Measurements from ENCODE around the gene TTPAL.
A peak's percentile ranks its signal among the peaks of the same experiment; 100 is the strongest.

The TTPAL gene

DNA sequence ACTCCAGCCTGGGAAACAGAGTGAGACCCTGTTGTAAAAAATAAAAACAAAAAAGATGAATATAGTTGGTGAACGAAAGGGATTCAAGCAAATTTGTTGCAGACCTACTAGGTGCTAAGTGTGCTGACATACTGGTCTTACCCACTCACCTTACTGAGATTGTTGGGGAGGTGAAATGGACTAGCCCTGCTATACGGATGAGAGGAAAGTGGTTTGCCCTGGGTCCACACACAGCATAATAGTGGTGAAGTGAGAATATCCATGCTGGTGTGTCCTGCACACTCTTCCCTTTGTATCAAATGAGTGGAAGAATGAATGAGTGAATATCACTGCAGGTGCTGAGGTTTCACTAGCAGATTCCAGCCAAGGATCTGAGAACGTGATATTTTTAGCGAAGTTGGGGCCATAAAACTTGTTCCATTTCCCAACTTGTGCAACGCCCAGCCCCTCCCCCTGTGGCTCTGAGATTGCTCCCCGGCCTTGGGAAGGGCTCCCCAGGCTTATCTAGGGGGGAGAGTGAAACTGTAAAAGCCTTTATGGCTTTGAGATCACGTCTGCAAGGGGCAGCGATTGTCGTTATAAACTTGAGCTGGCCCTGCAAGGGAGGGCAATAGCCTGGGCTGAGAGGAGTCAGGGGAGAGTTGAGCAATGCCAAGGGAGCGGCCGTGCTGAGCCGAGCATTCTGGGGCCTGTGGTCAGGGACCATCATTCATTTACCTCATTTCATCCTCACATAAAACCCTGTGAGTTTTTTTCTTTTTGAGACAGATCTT is 33.2 kb upstream of the TTPAL start:
- no peak for DNase-seq

- DNase-seq = no peak
Observed at GRCh38 chr20:44445742-44446710, 29.6 kb upstream of the TTPAL start.

GRCh38 chr20:44447827-44448419 is 27.8 kb upstream of the TTPAL start:
- DNase-seq = no peak

- DNase-seq = peak in 1 of 2 experiments; percentile 8
Observed at GRCh38 chr20:44448753-44449546, 26.7 kb upstream of the TTPAL start.

DNA sequence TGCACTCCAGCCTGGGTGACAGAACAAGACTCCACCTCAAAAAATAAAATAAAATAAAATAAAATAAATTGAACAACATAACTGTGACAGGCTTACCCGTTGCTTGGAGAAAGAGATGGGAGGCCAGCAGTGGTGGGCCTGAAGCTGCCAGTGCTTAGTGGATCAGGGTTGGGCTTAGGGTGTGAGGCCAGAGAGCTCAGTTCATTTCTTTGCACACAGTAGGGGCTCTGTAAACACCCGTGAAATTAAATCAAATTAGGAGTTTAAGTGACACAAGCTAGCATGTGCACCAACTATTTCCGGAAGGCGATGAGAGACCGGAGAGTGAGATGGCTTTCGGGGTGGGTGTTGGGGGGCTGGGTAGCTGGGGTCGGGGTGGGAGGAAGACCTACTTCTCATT is 25.8 kb upstream of the TTPAL start:
- no peak for DNase-seq

GRCh38 chr20:44450281-44450889 is 25.3 kb upstream of the TTPAL start:
- no peak for DNase-seq

- no peak for DNase-seq
Observed at GRCh38 chr20:44450903-44451450, 24.7 kb upstream of the TTPAL start.

GRCh38 chr20:44454306-44454963 is 21.2 kb upstream of the TTPAL start:
- no peak for DNase-seq

GRCh38 chr20:44455126-44455525 is 20.5 kb upstream of the TTPAL start:
- no peak for DNase-seq

GRCh38 chr20:44456611-44457010 is 19.1 kb upstream of the TTPAL start:
- DNase-seq = no peak

- no peak for DNase-seq
Observed at GRCh38 chr20:44457016-44457415, 18.7 kb upstream of the TTPAL start.

GRCh38 chr20:44459271-44459670 is 16.4 kb upstream of the TTPAL start:
- no peak for DNase-seq

- peak; percentile 57 to 75 for DNase-seq
Observed at GRCh38 chr20:44460795-44461141, 14.9 kb upstream of the TTPAL start.

DNA sequence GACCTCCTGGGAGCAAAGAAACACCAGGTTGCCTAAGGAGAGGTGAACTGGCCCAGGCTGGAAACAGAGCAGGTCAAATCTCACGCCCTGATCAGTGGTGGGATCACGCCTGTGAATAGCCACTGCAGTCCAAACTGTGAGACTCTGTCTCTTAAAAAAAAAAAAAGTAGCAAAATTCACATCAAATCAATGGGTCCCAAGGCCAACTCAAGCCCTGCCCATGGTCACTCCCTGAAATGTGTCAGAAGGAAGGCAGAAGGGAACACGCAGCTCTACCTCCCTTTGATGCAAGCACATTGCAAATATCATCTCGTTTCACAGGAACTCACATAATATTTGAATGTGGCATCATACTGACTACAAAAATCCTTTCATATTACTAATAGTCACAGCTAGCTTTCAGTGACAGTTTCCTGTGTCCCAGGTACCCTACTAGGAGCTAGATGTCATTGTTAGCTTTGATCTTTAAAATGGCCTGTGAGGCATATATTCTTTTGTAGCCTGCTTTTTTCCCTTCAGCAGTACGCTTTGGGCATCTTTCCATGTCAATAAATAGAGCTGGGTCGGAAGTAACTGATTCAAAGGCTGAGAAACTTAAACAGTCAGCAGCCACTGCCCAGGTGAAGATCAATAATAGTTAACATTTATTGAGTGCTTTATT is 14.4 kb upstream of the TTPAL start:
- DNase-seq = no peak

GRCh38 chr20:44461803-44462174 is 13.9 kb upstream of the TTPAL start:
- no peak for DNase-seq

DNA sequence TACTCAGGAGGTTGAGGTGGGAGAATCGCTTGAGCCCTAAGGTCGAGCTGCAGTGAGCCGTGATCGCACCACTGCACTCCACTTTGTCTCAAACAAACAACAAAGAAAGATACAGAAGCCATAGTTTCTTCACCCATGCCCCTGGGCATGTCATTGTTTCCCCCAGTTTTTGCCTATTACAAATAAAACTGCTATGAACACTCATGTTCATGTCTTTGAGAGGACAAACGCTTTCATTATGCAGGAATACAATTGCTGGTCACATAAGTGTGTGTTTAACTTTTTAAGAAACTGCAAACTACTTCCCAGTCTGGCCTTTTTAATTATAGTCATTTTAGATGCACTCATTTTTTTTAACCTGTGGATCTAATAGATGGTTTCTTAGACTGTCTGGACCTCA is 12.2 kb upstream of the TTPAL start:
- no peak for DNase-seq

GRCh38 chr20:44464514-44464913 is 11.2 kb upstream of the TTPAL start:
- DNase-seq = no peak

GRCh38 chr20:44465001-44465560 is 10.6 kb upstream of the TTPAL start:
- no peak for DNase-seq

DNA sequence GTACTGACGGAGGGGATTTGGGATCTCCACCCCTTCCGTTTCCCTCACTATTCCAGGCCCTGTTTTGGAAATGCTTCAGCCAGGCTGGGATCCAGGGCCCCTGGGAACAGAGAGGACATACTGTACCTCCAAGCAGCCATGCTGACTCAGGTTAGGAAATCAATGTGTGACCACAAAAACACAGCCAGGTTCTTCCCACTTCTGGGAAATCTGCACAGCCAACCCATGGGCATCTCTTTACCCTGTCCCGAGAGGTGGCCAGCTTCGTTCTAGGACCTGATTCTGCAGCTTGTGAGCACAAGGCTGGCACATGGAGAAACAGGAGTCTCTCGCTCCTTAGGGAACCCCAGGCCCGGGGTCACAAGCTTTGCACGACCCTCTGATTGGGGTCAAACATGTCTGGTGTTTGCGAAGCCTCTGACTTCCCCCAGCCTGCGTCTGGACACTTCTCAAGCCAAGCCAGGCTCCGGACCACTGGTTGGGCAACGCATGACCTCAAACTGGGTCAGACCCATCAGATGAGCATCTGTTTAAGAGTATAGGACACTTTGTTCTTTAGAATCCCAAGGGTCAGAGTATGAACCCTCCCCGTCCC is 8.3 kb upstream of the TTPAL start:
- DNase-seq = no peak

Measured in Kasumi-1 (cell line).